A673 (cell line): Measurements from ENCODE around the gene C16orf74.

Experiments
- EZH2 ChIP-seq: fragments of 200-600 bp; sonication (generic); IDR thresholded peaks from 2 replicates; pipeline ENCODE4 v1.6.1; 2017; ENCODE audit warnings: borderline replicate concordance, low read depth, mild to moderate bottlenecking, mixed read lengths, antibody characterized with exemption, low read length; ENCODE audit not compliant: poor library complexity, severe bottlenecking
- TF ChIP-seq, protein P1 (sequence below): fragments of 300-800, 200-600 bp; sonication (generic); conservative IDR thresholded peaks from 2 replicates; pipeline ENCODE4 v1.5.1; 2017; ENCODE audit warnings: low read depth, mild to moderate bottlenecking, antibody characterized with exemption, low read length, moderate library complexity, mixed read lengths

DNA sequence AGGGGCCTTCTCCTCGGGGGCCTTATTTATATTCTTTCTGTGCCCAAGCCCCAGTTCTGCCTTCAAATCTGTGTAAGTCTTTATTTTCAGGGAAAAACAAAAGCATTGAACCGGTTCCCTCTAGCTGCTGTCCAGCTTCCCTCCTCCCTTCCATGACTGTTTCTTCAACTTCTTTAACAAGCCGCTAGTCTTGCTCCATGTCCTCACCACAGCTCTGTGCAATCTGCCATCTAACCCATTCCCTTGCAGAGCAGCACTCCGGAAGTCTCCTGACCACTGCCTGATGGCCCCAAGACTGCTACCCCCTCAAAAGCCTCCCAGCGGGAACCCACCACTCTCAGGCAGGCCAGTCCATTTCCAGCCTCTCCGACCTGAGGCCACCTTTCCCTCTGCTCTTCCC, 31.6 kb upstream of the C16orf74 start:
- TF ChIP-seq EZH2: no peak
- TF ChIP-seq, protein P1, sequence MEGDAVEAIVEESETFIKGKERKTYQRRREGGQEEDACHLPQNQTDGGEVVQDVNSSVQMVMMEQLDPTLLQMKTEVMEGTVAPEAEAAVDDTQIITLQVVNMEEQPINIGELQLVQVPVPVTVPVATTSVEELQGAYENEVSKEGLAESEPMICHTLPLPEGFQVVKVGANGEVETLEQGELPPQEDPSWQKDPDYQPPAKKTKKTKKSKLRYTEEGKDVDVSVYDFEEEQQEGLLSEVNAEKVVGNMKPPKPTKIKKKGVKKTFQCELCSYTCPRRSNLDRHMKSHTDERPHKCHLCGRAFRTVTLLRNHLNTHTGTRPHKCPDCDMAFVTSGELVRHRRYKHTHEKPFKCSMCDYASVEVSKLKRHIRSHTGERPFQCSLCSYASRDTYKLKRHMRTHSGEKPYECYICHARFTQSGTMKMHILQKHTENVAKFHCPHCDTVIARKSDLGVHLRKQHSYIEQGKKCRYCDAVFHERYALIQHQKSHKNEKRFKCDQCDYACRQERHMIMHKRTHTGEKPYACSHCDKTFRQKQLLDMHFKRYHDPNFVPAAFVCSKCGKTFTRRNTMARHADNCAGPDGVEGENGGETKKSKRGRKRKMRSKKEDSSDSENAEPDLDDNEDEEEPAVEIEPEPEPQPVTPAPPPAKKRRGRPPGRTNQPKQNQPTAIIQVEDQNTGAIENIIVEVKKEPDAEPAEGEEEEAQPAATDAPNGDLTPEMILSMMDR: no peak
